ENCODE measurements around the gene DOP1B.
A peak's percentile ranks its signal among the peaks of the same experiment; 100 is the strongest.
"Not testable (repeated sequence)": the region's sequence is repeated elsewhere in the genome, so short reads cannot be mapped to it uniquely, and the experiment has no call there.

Gene DOP1B

GRCh38 chr21:36156815-36157670, at the start of gene DOP1B:
Gene DOP1B, plus strand, starts transcription at chr21:36156824. Its CDS starts 7,910 bp downstream, at chr21:36164734.
- DNase-seq (ENCODE audit: low read depth in 2 of 2) = peak in 1 of 2 donors; percentile 22

- DNase-seq (ENCODE audit: low read depth in 2 of 2) = no peak
Measured at GRCh38 chr21:36109868-36110267, 46.8 kb upstream of the DOP1B start.

DNA sequence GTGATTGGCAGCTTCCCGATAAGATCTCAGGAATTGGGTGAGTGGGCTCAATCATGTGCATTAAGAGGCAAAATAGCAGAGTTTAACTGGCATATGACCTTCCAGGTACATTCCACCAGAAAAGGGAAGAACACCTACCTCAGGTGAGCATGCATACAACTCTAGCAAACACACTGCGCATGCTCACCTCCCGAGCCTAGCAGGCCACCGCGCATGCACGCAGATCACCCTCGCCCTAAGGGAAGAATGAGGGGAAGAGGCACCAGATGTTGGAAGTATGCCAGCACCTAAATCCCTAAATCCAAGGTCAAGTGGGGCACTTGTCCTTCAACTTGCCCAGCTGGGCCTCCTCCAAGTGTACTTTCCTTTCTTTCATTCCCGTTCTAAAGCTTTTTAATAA, 45.4 kb upstream of the DOP1B start:
- no peak for DNase-seq (ENCODE audit: low read depth in 2 of 2)

- peak in 1 of 2 donors; percentile 36 for DNase-seq (ENCODE audit: low read depth in 2 of 2)
Measured at GRCh38 chr21:36113647-36114428, 42.8 kb upstream of the DOP1B start.

DNA sequence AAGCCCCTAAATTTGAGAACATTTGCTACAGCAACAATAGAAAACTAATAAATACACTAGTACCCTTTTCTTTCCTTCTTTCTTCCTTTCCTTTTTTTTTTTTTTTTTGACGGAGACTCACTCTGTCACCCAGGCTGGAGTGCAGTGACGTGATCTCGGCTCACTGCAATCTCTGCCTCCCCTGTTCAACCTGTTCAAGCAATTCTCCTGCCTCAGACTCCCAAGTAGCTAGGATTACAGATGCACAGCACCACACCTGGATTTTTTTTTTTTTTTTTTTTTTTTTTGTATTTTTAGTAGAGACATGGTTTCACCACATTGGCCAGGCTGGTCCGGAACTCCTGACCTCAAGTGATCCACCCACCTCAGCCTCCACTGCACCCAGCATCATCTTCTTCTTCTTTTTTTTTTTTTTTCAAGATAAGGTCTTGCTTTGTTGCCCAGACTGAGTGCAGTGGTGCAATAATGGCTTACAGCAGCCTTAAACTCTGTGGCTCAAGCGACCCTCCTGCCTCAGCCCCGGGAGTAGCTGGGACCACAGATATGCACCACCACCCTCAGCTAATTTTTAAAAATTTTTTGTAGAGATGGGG, 41.4 kb upstream of the DOP1B start:
- DNase-seq (ENCODE audit: low read depth in 2 of 2) = no peak

DNA sequence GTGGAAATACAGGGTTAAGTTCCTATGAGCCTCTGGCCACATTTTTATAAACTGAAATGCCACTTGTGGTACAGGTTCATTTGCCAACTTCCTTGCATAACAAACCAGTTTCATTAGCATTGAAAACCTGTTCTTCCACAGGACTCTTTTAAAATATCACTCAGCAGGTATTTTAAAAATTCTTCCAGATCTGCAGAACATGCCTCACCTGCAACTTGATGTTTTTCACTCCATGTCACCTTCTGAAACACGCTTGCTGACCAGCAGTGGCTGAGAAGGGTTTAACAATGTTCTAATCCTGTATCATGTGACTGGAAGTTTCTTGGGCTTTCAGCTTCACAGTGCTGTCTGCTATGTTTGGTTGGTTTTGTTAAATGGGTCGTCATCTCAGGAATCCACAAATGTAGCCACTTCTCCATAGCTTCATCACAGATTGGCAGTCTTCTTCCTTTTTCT, 39.3 kb upstream of the DOP1B start:
- DNase-seq (ENCODE audit: low read depth in 2 of 2) = no peak

DNA sequence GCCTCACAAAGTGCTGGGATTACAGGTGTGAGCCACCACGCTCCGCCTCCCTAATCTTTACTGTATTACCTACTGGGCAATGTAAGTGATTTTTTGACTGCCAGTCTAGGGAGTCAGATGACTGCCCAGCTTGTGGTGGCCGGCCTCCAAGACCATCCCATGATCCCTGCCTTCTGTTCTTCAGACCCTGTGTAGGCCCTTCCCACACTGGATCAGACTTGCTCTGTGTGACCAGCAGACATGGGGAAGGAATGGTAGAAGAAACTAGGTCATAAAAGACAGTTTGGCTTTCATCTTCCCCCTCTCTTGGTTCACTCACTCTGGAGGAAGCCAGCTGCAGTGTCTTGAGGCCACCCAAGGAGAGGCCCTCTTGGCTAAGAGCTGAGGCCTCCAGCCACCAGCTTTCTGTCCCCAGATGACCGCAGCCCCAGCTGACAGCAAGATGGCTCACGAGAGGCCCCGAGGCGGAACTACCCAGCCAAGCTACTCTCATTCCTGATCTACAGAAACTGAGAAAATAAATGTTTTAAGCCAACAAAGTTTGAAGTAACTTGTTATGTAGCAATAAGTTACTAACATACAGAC, 36.2 kb upstream of the DOP1B start:
- DNase-seq (ENCODE audit: low read depth in 2 of 2) = no peak

- DNase-seq (ENCODE audit: low read depth in 2 of 2) = no peak
Measured at GRCh38 chr21:36122977-36123376, 33.6 kb upstream of the DOP1B start.

- DNase-seq (ENCODE audit: low read depth in 2 of 2) = no peak
Measured at GRCh38 chr21:36124395-36124794, 32.2 kb upstream of the DOP1B start.

DNA sequence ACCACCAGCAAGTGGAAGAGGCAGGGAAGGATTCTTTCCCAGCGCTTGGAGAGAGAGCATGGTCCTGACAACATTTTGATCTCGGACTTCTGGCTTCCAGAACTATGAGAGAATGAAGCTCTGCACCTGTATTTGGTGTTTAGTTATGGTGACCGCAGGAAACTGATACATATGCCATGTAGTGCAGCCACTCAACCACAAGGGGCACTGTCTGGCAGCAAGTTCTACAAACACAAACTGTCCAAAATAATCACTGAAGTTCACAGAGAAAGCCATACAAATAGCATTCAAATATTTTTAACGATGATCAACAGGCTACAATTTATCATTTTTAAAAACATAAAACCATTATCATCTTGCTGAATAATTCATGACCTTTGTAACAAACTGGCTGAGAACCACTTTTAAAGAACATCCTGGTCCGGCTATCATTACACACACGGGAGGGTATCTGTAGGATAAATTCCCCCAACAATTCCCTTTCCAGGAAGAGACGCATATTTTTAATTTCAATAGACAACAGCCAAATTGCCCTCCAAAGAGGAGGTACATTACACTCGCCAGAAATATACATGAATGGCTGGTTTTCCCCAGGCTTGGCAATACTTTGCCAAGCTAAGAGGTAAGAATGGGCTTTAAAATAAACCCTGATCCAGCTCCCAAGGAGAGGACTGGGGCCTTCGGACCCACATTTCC, 31.0 kb upstream of the DOP1B start:
- DNase-seq (ENCODE audit: low read depth in 2 of 2) = peak; percentile 36

DNA sequence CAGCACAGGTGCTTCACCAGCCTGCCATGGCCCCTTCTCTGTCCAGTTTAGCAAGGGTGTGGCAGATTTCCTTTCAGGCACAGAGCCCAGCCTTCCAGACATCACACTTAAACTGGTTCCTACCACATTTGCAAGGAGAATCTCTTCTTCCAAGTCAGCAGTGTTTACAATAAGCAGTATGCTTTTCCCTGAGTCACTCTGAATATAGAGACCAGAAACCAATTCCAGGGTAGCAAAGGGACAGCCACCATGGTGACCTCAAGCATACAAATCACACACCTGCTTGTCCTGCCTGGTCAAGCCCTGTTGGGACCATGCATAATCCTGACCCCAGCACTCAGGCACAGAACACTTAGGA, 30.4 kb upstream of the DOP1B start:
- DNase-seq (ENCODE audit: low read depth in 2 of 2) = no peak

DNA sequence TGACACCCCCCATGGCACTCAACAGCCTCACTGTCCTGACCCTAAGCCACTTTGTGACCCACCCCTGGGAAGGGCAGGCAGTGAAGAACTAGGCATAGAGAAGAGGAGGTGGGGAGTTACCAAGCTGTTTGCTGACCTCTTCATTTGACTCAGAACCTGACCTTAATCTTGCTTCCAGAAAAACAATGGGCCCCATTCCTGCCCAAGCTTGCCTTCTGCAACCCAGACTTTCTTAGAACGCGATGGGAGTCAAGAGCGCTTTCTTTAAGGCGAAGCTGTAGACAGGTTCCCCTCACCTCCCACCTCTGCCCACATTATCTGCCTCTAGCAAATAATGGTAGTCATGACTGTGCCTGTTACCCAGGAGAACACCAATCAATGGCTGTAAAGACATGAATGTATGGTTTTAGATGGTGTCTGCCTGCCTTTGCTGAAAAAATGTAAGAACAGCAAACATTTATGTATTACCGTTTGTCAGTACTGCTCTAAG, 30.0 kb upstream of the DOP1B start:
- DNase-seq (ENCODE audit: low read depth in 2 of 2) = no peak

DNA sequence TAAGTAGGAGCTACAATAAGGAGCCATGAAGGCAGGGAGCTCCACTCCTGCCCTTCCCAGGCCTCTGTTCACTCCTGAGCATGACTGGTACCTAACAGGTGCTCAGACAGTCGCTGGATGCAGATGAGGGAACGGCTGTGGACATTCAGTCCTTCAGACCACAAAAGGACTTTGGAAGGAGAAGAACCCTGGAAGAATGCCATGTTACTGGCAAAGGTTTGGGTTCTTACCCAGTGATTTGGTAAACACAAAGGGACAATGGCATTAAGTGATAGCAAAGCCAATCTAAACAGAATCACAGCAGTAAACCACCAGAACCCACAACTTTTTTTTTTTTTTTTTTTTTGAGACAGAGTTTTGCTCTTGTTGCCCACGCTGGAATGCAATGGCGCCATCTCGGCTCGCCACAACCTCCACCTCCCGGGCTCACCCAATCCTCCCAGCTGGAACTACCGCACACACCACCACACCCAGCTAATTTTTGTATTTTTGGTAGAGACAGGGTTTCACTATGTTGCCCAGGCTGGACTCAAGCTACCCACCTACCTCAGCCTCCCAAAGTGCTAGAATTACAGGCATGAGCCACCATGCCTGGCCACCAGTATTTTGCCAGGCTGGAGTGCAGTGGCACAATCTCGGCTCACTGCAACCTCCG, 29.2 kb upstream of the DOP1B start:
- DNase-seq (ENCODE audit: low read depth in 2 of 2) = no peak

GRCh38 chr21:36127977-36128376, 28.6 kb upstream of the DOP1B start:
- DNase-seq (ENCODE audit: low read depth in 2 of 2) = no peak

- DNase-seq (ENCODE audit: low read depth in 2 of 2) = no peak
Measured at GRCh38 chr21:36129219-36129618, 27.4 kb upstream of the DOP1B start.

GRCh38 chr21:36130414-36130762, 26.2 kb upstream of the DOP1B start:
- not testable (repeated sequence) for DNase-seq (ENCODE audit: low read depth in 2 of 2)

DNA sequence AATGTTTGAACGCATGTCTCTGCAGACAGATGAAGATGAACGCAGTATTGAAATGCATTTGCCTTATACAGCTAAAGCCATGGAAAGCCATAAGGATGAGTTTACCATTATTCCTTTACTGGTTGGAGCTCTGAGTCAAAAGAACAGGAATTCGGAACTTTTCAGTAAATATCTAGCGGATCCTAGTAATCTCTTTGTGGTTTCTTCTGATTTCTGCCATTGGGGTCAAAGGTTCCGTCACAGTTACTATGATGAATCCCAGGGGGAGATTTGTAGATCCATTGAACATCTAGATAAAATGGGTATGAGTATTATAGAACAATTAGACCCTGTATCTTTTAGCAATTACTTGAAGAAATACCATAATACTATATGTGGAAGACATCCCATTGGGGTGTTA, 25.8 kb upstream of the DOP1B start:
- not testable (repeated sequence) for DNase-seq (ENCODE audit: low read depth in 2 of 2)

DNA sequence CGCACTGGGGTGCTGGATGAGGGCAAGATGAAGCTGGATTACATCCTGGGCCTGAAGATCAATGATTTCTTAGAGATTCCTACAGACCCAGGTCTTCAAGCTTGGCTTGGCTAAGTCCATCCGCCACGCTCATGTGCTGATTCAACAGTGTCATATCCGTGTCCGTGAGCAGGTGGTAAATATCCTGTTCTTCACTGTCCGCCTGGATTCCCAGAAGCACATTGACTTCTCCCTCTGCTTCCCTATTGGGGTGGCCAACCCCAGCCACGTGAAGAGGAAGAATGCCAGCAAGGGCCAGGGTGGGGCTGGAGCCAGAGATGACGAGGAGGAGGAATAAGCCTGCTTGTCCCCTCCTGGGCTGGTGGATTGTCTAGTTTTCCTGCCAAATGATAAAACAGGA, 23.9 kb upstream of the DOP1B start:
- DNase-seq (ENCODE audit: low read depth in 2 of 2) = no peak

- DNase-seq (ENCODE audit: low read depth in 2 of 2) = peak; percentile 35 to 50
Measured at GRCh38 chr21:36134803-36135390, 21.7 kb upstream of the DOP1B start, which contains the start of gene CBR3. Gene CBR3, plus strand, starts transcription at chr21:36135079. Its CDS starts 114 bp downstream, at chr21:36135193.

- peak in 1 of 2 donors; percentile 50 for DNase-seq (ENCODE audit: low read depth in 2 of 2)
Measured at GRCh38 chr21:36135391-36136102, 21.1 kb upstream of the DOP1B start.

All from activated CD4-positive, alpha-beta T cell treated with anti-CD3 and anti-CD28 coated beads for 24 hours (primary cell).